HG03354 (cell line): Measurements from ENCODE around the gene DIP2A.
"Not testable (repeated sequence)": the region's sequence is repeated elsewhere in the genome, so short reads cannot be mapped to it uniquely, and the experiment has no call there.

Experiments
- ATAC-seq: cut with Tn5 transposase; IDR thresholded peaks from one replicate; pipeline ENCODE4 v1.9.1; 2021; ENCODE audit warnings: mild to moderate bottlenecking; ENCODE audit not compliant: unreplicated experiment, poor library complexity, severe bottlenecking

The DIP2A gene

DNA sequence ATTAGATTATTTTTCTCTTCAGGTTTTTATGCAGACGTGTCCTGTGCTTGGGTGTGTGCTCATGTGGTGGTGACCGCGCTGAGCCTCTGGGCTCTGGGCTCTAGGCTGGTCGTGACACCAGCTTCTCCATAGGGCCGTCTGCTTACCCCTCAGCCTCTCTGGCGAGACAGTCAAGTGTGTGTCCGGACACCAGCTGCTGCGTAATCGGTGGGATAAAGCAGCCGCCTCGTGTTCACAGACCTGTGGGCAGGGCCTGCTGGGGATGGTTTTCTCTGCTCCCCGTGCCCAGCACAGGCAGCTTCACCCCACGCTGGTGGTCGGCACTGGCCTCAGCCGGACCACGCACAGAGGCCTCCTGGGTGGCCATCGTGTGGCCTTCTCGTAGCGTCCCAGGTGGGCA is 33.6 kb upstream of the DIP2A start:
- ATAC-seq = no peak

DNA sequence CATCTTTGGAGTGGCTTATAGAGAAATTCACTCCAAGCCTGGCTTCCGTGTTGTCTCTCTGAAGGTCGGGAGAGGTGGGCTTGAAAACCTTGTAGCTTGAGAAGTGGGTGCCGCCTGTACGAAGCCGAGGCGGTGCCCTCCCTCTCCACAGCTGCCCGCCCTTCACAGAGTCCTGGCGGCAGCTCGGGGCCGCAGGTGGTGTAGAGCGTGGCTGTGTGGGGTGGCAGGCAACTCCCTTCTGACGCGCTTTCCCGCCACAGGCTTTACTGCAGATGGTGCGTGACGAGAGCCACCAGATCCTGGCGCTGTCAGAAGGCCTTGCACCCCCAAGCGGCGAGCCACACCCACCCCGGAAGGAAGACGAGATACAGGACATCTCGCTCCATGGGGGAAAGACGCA is 33.1 kb upstream of the DIP2A start:
- ATAC-seq = no peak

DNA sequence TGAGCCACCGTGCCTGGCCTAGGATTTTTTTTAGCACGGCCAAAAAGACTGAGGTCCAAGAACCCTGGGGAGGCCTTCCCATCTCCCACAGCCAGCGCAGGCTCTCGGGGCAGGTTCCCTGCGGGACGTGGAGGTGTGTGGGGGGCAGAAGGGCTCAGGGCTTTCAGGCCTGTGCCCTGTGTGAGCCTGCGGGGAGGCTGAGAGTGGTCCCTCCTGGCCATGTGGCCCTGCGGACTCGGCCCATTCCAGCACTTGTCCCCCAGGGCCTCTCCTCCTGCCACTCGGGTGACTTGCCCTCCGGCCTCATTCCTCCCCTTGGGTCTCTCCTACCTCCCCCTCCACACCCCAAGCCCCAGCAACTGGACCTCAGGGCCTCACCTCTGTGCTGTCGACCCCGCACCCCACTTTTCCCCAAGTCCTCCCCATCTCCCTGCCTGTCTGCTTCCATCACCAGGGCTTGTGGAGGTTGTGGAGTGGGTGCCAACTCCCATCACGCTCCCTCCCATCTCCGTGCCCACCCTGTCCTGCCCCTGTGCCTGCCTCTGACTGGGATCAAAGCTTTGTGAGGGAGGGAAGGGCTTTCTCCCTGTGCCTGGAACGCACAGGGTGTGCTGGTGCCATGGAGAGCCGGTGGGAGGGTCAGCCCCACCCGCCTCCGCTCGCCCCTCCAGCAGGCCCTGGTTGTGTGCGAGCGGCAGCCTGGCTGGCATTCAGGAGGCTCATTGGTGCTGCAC is 32.2 kb upstream of the DIP2A start:
- no peak for ATAC-seq

- ATAC-seq = no peak
These were observed 31.2 kb upstream of the DIP2A start for GRCh38 chr21:46427516-46427915.

GRCh38 chr21:46428286-46428685 is 30.4 kb upstream of the DIP2A start:
- no peak for ATAC-seq

DNA sequence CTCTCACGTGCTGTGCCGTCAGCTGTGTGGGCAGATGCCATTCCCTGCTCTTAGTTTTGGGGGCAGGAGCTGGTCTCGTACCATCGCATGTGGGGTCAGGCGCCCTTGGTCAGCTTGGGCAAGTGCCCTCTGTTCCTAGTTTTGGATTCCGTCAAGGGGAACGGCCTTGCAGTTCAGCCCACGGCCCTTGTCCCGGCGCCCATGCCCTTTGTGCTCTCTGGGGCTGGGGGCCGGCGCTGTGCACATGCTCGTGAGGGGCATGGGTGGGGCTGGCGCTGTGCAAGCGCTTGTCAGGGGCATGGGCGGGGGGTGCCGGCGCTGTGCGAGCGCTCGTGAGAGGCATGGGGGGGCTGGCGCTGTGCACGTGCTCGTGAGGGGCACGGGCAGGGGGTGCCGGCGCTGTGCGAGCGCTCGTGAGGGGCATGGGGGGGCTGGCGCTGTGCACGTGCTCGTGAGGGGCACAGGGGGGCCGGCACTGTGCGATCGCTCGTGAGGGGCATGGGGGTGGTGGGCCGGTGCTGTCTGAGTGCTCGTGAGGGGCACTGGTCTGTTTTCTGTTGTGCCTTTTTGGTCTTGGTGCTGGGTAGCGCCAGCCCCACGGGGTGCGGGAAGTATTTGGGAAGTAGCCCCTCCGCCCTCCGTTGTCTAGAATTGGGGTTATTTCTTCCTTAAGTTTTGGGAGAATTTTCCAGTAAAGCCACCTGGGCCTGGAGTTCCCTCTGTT is 29.5 kb upstream of the DIP2A start:
- ATAC-seq = no peak

GRCh38 chr21:46429754-46430681 is 28.7 kb upstream of the DIP2A start:
- ATAC-seq = no peak

- no peak for ATAC-seq
These were observed 27.2 kb upstream of the DIP2A start for GRCh38 chr21:46431448-46431847.

DNA sequence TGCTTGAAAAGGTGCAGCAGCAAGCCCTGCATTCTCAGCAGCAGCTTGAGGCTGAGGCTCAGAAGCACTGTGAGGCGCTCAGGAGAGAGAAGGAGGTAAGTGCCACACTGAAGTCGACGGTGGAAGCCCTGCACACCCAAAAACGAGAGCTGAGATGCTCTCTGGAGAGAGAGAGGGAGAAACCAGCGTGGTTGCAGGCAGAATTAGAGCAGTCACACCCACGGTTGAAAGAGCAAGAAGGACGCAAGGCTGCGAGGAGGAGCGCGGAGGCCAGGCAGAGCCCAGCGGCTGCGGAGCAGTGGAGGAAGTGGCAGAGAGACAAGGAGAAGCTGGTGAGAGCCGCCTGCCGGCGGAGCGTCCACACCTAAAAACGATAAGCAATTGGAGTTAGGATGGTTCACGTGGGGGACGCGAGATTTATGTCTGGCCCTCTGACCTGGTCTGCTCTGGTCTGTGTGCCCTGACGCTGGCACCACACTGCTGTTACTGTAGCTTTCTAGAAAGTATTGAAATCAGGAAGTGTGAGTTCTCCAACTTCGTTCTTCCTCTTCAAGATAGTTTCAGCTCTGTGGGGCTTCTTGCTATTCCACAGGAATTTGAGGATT is 26.7 kb upstream of the DIP2A start:
- ATAC-seq = no peak

- ATAC-seq = not testable (repeated sequence)
These were observed 25.6 kb upstream of the DIP2A start for GRCh38 chr21:46433116-46433515.

DNA sequence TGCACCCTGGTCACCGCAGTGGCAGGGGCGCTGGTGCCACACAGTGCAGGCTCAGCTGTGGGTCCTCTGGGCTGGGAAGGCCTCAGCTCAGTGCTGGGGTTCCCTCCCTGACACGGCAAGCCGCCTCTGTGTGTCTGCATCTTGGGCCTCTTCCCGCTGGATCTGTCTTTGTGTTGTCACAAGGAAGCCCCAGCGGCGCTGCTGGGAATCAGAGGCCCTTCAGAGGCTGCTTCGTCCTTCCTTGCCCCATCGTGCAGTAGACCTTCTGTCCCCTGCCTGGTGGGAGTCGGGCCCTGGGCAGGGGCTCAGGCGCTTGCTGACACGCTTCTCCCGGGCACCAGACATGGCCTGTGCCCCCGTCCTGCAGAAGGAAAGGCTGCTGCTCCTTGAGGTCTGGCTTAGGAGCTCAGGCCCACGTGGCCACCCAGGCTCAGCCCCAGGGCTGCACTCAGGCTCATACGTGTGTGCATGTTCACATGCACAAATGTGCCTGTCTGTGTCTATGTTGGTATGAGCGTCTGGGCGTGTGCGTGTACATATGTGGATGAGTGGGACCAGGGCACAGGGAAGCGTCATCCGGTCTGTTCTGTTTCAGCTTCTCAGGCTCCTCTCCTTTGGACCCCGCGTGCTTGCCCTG is 24.3 kb upstream of the DIP2A start:
- no peak for ATAC-seq

DNA sequence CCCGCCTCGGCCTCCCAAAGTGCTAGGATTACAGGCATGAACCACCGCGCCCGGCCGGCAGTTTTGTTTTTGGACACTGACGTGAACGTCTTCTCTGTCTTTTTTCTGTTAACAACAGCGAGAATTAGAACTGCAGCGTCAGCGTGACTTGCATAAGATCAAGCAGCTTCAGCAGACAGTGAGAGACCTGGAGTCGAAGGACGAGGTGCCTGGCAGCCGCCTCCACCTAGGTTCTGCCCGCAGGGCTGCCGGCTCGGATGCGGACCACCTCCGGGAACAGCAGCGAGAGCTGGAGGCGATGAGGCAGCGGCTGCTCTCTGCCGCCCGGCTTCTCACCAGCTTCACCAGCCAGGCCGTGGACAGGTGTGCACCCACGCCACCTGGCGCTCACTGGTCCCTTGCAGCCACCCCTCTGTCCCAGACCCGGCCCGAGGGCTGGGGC is 22.9 kb upstream of the DIP2A start:
- ATAC-seq = no peak

GRCh38 chr21:46436621-46437020 is 22.1 kb upstream of the DIP2A start:
- no peak for ATAC-seq

DNA sequence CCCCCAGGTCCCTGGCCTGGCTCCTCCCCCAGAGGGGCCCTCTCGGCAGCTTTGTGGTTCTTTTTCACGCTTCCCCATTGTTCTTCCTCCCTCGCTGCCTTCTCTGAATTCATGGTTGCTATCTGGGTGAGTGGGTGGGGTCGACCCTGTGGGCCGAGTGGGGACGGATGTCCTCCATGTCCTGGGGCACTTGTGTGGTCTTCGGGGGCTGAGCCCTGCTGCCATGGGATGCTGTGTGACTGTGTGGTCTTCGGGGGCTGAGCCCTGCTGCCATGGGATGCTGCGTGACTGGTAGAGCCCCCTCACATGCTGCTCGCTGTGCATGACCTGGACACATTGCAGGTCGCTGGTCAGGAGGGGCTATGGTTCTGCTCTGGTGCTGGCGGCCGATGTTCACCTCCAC is 21.6 kb upstream of the DIP2A start:
- ATAC-seq = no peak

DNA sequence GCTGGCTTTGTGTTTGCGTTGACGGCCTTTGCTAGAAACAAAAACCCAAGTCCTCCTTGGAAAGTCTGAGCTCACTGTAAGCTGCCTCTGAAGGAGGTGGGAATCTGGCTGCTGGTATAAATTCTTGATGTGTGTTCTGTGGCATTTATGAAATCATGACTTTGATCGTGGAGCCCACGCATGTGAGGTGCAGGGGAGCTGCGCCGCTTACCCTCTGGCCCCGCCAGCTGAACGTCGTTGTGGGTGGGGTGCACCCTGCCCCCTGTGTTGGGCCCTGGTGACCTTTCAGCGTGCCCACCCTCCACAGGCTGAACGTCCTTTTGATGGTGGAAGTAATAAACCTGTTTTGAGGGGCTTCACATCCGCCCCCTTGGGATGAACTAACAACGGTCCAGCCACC is 21.2 kb upstream of the DIP2A start:
- no peak for ATAC-seq

DNA sequence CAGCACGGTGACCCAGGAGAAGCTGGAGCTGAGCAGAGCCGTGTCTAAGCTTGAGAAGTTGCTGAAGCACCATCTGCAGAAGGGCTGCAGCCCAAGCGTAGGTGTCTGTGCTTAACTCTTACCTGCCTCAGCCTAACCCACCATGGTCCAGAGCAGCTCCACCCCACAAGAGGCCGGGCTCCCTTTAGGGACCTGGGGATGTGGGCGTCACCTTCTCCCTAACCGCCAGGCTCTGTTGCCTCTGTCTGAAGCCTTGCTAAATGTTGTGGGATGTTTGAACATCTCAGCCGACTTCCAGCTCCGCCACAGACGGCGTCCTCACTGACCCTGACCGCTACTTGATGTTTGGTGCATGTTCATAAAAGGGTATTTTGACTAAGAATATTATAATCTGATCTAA is 20.4 kb upstream of the DIP2A start:
- ATAC-seq = no peak

- no peak for ATAC-seq
These were observed 18.8 kb upstream of the DIP2A start for GRCh38 chr21:46439906-46440305.

GRCh38 chr21:46441331-46441730 is 17.4 kb upstream of the DIP2A start:
- no peak for ATAC-seq

DNA sequence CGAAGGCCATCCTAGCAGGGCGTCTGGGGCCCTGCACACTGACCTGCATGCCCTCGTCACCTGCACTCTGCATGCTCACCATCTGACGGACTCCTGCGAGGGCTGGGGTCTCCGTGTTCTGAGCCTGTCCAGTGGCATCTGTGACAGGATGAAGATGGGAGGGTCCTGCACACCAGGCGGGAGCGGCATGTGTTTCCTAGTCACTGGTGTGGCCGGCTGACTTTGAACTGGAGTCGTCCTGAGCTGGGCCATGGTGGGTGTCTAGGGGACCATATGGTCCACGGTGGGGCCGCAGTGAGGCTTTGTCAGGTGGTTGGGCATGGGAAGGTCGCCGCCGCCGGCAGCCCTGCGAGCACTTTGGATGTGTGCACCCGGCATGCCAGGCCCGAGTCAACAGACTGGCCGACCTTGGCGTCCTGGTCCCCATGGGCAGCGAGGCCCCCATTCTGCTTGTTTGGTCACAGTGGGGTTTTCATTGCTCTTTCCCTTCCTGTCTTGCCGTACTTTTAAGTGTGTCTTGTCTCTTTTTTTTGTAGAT is 16.7 kb upstream of the DIP2A start:
- ATAC-seq = no peak
